Upper lobe of left lung (tissue), 4 donors: ENCODE measurements around the gene ST3GAL4.
A peak's percentile ranks its signal among the peaks of the same experiment; 100 is the strongest.

Source experiments
- EP300 ChIP-seq, 4 donors: sonication (generic); formaldehyde crosslinking; IDR thresholded peaks; one replicate each; pipeline ENCODE4 v1.5.1; 2017; ENCODE audit warnings: antibody characterized with exemption in 4 of 4, control low read depth in 2 of 4
- TF ChIP-seq, protein P1 (sequence below), 6 experiments: fragments of 450-650 bp in 4 of 6; fragments of 200-600 bp in 2 of 6; sonication (generic) in 2 of 6; IDR thresholded peaks; one replicate each; pipeline ENCODE4 v1.5.1; 2016 to 2019; ENCODE audit warnings: antibody characterized with exemption in 6 of 6

DNA sequence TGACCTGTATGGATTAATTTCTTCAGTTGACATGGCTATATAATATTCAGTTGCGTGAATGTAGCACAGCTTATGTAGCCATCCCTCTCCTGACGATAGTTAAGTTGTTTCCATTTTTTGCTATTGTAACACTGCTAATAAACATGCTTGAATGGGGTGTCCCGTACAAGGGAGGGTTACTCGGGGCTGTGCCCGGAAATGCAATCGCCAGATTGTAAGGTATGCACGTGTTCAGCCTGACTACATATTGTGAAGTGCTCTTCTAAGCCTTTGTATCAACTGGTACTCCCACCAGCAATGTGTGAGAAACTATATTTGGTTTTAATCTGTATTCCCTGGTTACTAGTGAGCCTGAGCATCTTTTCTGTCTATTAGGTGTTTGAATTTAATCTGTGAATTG, 16.1 kb downstream of the ST3GAL4 start:
- TF ChIP-seq, protein P1, sequence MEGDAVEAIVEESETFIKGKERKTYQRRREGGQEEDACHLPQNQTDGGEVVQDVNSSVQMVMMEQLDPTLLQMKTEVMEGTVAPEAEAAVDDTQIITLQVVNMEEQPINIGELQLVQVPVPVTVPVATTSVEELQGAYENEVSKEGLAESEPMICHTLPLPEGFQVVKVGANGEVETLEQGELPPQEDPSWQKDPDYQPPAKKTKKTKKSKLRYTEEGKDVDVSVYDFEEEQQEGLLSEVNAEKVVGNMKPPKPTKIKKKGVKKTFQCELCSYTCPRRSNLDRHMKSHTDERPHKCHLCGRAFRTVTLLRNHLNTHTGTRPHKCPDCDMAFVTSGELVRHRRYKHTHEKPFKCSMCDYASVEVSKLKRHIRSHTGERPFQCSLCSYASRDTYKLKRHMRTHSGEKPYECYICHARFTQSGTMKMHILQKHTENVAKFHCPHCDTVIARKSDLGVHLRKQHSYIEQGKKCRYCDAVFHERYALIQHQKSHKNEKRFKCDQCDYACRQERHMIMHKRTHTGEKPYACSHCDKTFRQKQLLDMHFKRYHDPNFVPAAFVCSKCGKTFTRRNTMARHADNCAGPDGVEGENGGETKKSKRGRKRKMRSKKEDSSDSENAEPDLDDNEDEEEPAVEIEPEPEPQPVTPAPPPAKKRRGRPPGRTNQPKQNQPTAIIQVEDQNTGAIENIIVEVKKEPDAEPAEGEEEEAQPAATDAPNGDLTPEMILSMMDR (IDR thresholded peaks at IDR 0.05), result no peak
- TF ChIP-seq EP300 (IDR thresholded peaks at IDR 0.05), result peak in 2 of 4 donors; percentile 27 to 69
